Keratinocyte (primary cell): ENCODE results near the gene GRPEL1.

Experiments used
- CTCF ChIP-seq, 3 experiments: IDR thresholded peaks in 1 of 3; conservative IDR thresholded peaks in 1 of 3; optimal IDR thresholded peaks in 1 of 3; 2 replicates in 2 of 3; 3 replicates in 1 of 3; pipeline versions ENCODE3 to v1.5.1; 2011; ENCODE audit warnings: low read length in 3 of 3, mild to moderate bottlenecking in 3 of 3, moderate library complexity in 2 of 3, control low read depth in 1 of 3, inconsistent platforms in 1 of 3; ENCODE audit not compliant: insufficient read depth in 2 of 3; ENCODE audit errors: extremely low read depth in 1 of 3
- EZH2 ChIP-seq: IDR thresholded peaks from one replicate; pipeline ENCODE4 v1.6.1; 2012; ENCODE audit warnings: inconsistent platforms, mild to moderate bottlenecking, low read length, moderate library complexity

- TF ChIP-seq CTCF (optimal IDR thresholded peaks at IDR 0.05 in 1 of 3, IDR thresholded peaks at IDR 0.05 in 1 of 3, conservative IDR thresholded peaks at IDR 0.05 in 1 of 3; ENCODE audit: extremely low read depth in 1 of 3, insufficient read depth in 2 of 3, low read length in 3 of 3): no peak
- no peak for TF ChIP-seq EZH2
Measured at GRCh38 chr4:7103031-7103606, 35.3 kb upstream of the GRPEL1 start.
